Kidney (tissue), 14 donors: ENCODE data around the gene PHF13. TPM values are rescaled to one million over a fixed set of nuclear protein-coding genes. Genes with fewer than 3 reads are reported as not detected.
"Not testable (repeated sequence)": the region's sequence is repeated elsewhere in the genome, so short reads cannot be mapped to it uniquely, and the experiment has no call there.

ENCODE experiments used
- DNase-seq, 5 donors: peaks; one replicate each; pipeline ENCODE4 v3.0.0-alpha.2; 2013 to 2020
- FAIRE-seq: peaks from 2 replicates; lab custom pipeline; 2012; peaks lifted over from hg19 to GRCh38; lab: Jason Lieb, UNC
- H3K27ac ChIP-seq, 2 donors: one replicate each; pipeline ENCODE4 v1.7.0; 2013; ENCODE audit warnings: low read depth in 2 of 2, low read length in 2 of 2, inconsistent platforms in 1 of 2
- H3K27me3 ChIP-seq: one replicate; pipeline ENCODE4 v1.7.1; 2013; ENCODE audit warnings: low read length, inconsistent platforms; ENCODE audit not compliant: control insufficient read depth, insufficient read depth
- H3K36me3 ChIP-seq, 3 donors: one replicate each; pipeline versions ENCODE4 v1.7.0 to v1.7.1; 2013; ENCODE audit warnings: low read length in 3 of 3, control low read depth in 1 of 3, inconsistent platforms in 1 of 3; ENCODE audit not compliant: insufficient read depth in 3 of 3, control insufficient read depth in 2 of 3
- H3K4me1 ChIP-seq, 3 donors: one replicate each; pipeline versions ENCODE4 v1.7.0 to v1.7.1; 2013; ENCODE audit warnings: low read length in 3 of 3, inconsistent platforms in 1 of 3, low read depth in 1 of 3; ENCODE audit not compliant: control insufficient read depth in 2 of 3, insufficient read depth in 2 of 3
- H3K4me3 ChIP-seq, 3 donors: one replicate each; pipeline versions ENCODE4 v1.7.0 to v1.8.1; 2013; ENCODE audit warnings: low read length in 3 of 3, control low read depth in 1 of 3, inconsistent platforms in 1 of 3
- H3K9ac ChIP-seq, 3 donors: one replicate each; pipeline versions ENCODE4 v1.7.0 to v1.7.1; 2013; ENCODE audit warnings: low read length in 3 of 3, control low read depth in 1 of 3, inconsistent platforms in 1 of 3
- H3K9me3 ChIP-seq, 3 donors: one replicate each; pipeline versions ENCODE4 v1.7.0 to v1.7.1; 2013; ENCODE audit warnings: low read length in 3 of 3, control low read depth in 1 of 3, inconsistent platforms in 1 of 3; ENCODE audit not compliant: control insufficient read depth in 2 of 3, insufficient read depth in 1 of 3
- intact Hi-C: fragments of 100-400 bp; cut with DNase I; formaldehyde crosslinking; loops from one replicate; pipeline ENCODE4 v1.11.1; 2022
- polyA plus RNA-seq: library from polyadenylated mRNA; stranded (reverse); fragments of 350-450 nt; fragmentation: Illumina TruSeq; extraction: RNeasy Lipid Tissue Mini Kit (QIAGEN cat#74804); gene quantifications from one replicate; pipeline ENCODE4 v1.2.3, GENCODE V29; 2014; ENCODE audit warnings: low read depth, low replicate concordance; ENCODE audit not compliant: insufficient read depth
- total RNA-seq: library from RNA; stranded (reverse); fragmentation: NEBNext Ultra II Directional; extraction: Animal tissue kit (Norgen Biotek cat#: 25700); gene quantifications from one replicate; pipeline ENCODE4 v1.2.1, GENCODE V29; 2021
- TF ChIP-seq, protein P1 (sequence below): IDR thresholded peaks from 3 replicates; pipeline ENCODE4 v1.5.1; 2012; ENCODE audit warnings: mild to moderate bottlenecking, moderate library complexity, borderline replicate concordance; ENCODE audit not compliant: insufficient read depth; ENCODE audit errors: extremely low read depth
- donor health status: control.
- donor health status: control.
- donor health status: control.
- donor health status: control.
- donor health status: control.
- donor health status: DM: yes; HTN: yes; CAD: no.
- donor health status: Normal renal cell carcinoma (clear cell type).

Gene PHF13
- total and polyA plus RNA-seq, 2 donors from 2014 or later, result 6.0 to 11.0 TPM

- Histone ChIP-seq H3K36me3 (peaks cover 2 to 41% (median 40%) of the 10 kb centered on the region in 3 donors), H3K9me3 (no peaks in the 10 kb centered on the region), H3K4me1 (peaks cover 0 to 4% (median 0%) of the 10 kb centered on the region in 3 donors), H3K27ac (no peak overlapping the region), H3K4me3 (no peak overlapping the region), H3K27me3 (no peaks in the 10 kb centered on the region), H3K9ac (no peak overlapping the region)
- DNase-seq, result peak in 1 of 5 donors; percentile 87
- TF ChIP-seq, protein P1, sequence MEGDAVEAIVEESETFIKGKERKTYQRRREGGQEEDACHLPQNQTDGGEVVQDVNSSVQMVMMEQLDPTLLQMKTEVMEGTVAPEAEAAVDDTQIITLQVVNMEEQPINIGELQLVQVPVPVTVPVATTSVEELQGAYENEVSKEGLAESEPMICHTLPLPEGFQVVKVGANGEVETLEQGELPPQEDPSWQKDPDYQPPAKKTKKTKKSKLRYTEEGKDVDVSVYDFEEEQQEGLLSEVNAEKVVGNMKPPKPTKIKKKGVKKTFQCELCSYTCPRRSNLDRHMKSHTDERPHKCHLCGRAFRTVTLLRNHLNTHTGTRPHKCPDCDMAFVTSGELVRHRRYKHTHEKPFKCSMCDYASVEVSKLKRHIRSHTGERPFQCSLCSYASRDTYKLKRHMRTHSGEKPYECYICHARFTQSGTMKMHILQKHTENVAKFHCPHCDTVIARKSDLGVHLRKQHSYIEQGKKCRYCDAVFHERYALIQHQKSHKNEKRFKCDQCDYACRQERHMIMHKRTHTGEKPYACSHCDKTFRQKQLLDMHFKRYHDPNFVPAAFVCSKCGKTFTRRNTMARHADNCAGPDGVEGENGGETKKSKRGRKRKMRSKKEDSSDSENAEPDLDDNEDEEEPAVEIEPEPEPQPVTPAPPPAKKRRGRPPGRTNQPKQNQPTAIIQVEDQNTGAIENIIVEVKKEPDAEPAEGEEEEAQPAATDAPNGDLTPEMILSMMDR, result no peak
- intact Hi-C loops, result no loop called here
- FAIRE-seq, result no peak
These were observed 24.7 kb downstream of the PHF13 start for GRCh38 chr1:6638226-6638625.

GRCh38 chr1:6640867-6641266 lies 27.3 kb downstream of the PHF13 start:
- H3K4me1 ChIP-seq, DNase-seq, H3K27ac ChIP-seq, H3K9me3 ChIP-seq, intact Hi-C loops, H3K4me3 ChIP-seq, H3K27me3 ChIP-seq, FAIRE-seq, H3K9ac ChIP-seq: not testable (repeated sequence)
- H3K36me3 ChIP-seq, result peaks cover 2 to 48% (median 45%) of the 10 kb centered on the region in 3 donors

- Histone ChIP-seq H3K27me3 (no peaks in the 10 kb centered on the region), H3K9me3 (no peaks in the 10 kb centered on the region), H3K36me3 (peaks cover 2 to 25% (median 17%) of the 10 kb centered on the region in 3 donors), H3K4me1 (peaks cover 0 to 2% (median 0%) of the 10 kb centered on the region in 3 donors), H3K9ac (no peak overlapping the region), H3K4me3 (no peak overlapping the region), H3K27ac (no peak overlapping the region)
- TF ChIP-seq, protein P1, result no peak
- no peak for FAIRE-seq
- DNase-seq, result peak in 4 of 5 donors; percentile 82 to 85 (median 83)
- intact Hi-C loops, result no loop called here
These were observed 31.5 kb downstream of the PHF13 start for GRCh38 chr1:6645018-6645417.

GRCh38 chr1:6646499-6647148 lies 33.1 kb downstream of the PHF13 start:
- FAIRE-seq (peak; percentile 47), DNase-seq (peak in 3 of 5 donors; percentile 62 to 85 (median 81))
- H3K36me3 ChIP-seq, result peaks cover 3 to 19% (median 15%) of the 10 kb centered on the region in 3 donors
- H3K9me3 ChIP-seq, result no peaks in the 10 kb centered on the region
- H3K27me3 ChIP-seq, result no peaks in the 10 kb centered on the region
- TF ChIP-seq, protein P1, result peak; percentile 58
- no peak overlapping the region for H3K27ac ChIP-seq
- no peak overlapping the region for H3K9ac ChIP-seq
- peaks cover 0 to 8% (median 4%) of the 10 kb centered on the region in 3 donors for H3K4me1 ChIP-seq
- H3K4me3 ChIP-seq, result no peak overlapping the region
- intact Hi-C loops, result no loop called here
